Measurements from ENCODE around the gene MAPK10. TPM values are rescaled to one million over a fixed set of nuclear protein-coding genes. Genes with fewer than 3 reads are reported as not detected.

Gene MAPK10
- total RNA-seq, 2 experiments from 2014 or later = 32.0 TPM; not detected in 1

GRCh38 chr4:86346320-86346719 is 13.5 kb downstream of the MAPK10 start:
- CTCF ChIA-PET (ENCODE audit: unreplicated experiment) = no interaction called here
- DNase-seq (ENCODE audit: low spot score) = no peak

GRCh38 chr4:86344127-86344526 is 15.7 kb downstream of the MAPK10 start:
- no peaks in the 10 kb centered on the region for H3K9me2 ChIP-seq (ENCODE audit: insufficient read depth, low read length)
- H3K9me3 ChIP-seq (ENCODE audit: low read length) = no peaks in the 10 kb centered on the region
- H3K4me2 ChIP-seq (ENCODE audit: low read length) = no peak overlapping the region
- H3K27ac ChIP-seq (ENCODE audit: low read depth, low read length, poor library complexity, severe bottlenecking) = no peak overlapping the region
- ChIA-PET POLR2A (no interaction called here), CTCF (ENCODE audit: unreplicated experiment) (no interaction called here)
- H3K36me3 ChIP-seq (ENCODE audit: insufficient read depth, low read length) = no peaks in the 10 kb centered on the region
- H2AFZ ChIP-seq (ENCODE audit: low read length) = no peak overlapping the region
- intact Hi-C loops (cut with micrococcal nuclease; ENCODE audit: unreplicated experiment) = no loop called here
- no peaks in the 10 kb centered on the region for H3K4me1 ChIP-seq (ENCODE audit: insufficient read depth, low read length, poor library complexity, severe bottlenecking)
- H3K4me3 ChIP-seq (ENCODE audit: low read depth, low read length, poor library complexity, severe bottlenecking) = no peak overlapping the region
- H4K20me1 ChIP-seq (ENCODE audit: insufficient read depth, low read length) = no peaks in the 10 kb centered on the region
- TF ChIP-seq EZH2phosphoT487 (IDR thresholded peaks at IDR 0.05; ENCODE audit: borderline replicate concordance, low read depth, low read length) (no peak), CTCF (conservative IDR thresholded peaks at IDR 0.05; ENCODE audit: low read length) (no peak)
- no peaks in the 10 kb centered on the region for H3K79me2 ChIP-seq (ENCODE audit: insufficient read depth, low read depth, low read length)
- DNase-seq (ENCODE audit: low spot score) = no peak
- no TSS peak for BruUV-seq (replicated peaks)

More at GRCh38 chr4:86346320-86346719, 13.5 kb downstream of the MAPK10 start:
- Histone ChIP-seq H3K4me1 (ENCODE audit: insufficient read depth, low read length, poor library complexity, severe bottlenecking) (no peaks in the 10 kb centered on the region), H2AFZ (ENCODE audit: low read length) (no peak overlapping the region), H3K4me2 (ENCODE audit: low read length) (no peak overlapping the region), H3K27ac (ENCODE audit: low read depth, low read length, poor library complexity, severe bottlenecking) (no peak overlapping the region), H3K9me3 (ENCODE audit: low read length) (no peaks in the 10 kb centered on the region), H3K4me3 (ENCODE audit: low read depth, low read length, poor library complexity, severe bottlenecking) (no peak overlapping the region), H3K79me2 (ENCODE audit: insufficient read depth, low read depth, low read length) (no peaks in the 10 kb centered on the region), H3K9me2 (ENCODE audit: insufficient read depth, low read length) (no peaks in the 10 kb centered on the region), H3K36me3 (ENCODE audit: insufficient read depth, low read length) (no peaks in the 10 kb centered on the region), H4K20me1 (ENCODE audit: insufficient read depth, low read length) (no peaks in the 10 kb centered on the region)
- POLR2A ChIA-PET = interaction anchor here (1.4 to 1.9 kb wide), 2 partner anchors 10 to 21 kb away, joined by 3 to 5 read pairs; no protein-coding TSS in a partner anchor
- TF ChIP-seq EZH2phosphoT487 (IDR thresholded peaks at IDR 0.05; ENCODE audit: borderline replicate concordance, low read depth, low read length) (no peak), CTCF (conservative IDR thresholded peaks at IDR 0.05; ENCODE audit: low read length) (no peak)
- no TSS peak for BruUV-seq (replicated peaks)
- intact Hi-C loops (cut with micrococcal nuclease; ENCODE audit: unreplicated experiment) = no loop called here

GRCh38 chr4:86338989-86339388 is 20.9 kb downstream of the MAPK10 start:
- no peaks in the 10 kb centered on the region for H3K79me2 ChIP-seq (ENCODE audit: insufficient read depth, low read depth, low read length)
- H3K27ac ChIP-seq (ENCODE audit: low read depth, low read length, poor library complexity, severe bottlenecking) = no peak overlapping the region
- no peaks in the 10 kb centered on the region for H3K4me1 ChIP-seq (ENCODE audit: insufficient read depth, low read length, poor library complexity, severe bottlenecking)
- no peaks in the 10 kb centered on the region for H3K36me3 ChIP-seq (ENCODE audit: insufficient read depth, low read length)
- no peak overlapping the region for H3K4me2 ChIP-seq (ENCODE audit: low read length)
- no peak for DNase-seq (ENCODE audit: low spot score)
- no peaks in the 10 kb centered on the region for H4K20me1 ChIP-seq (ENCODE audit: insufficient read depth, low read length)
- no peaks in the 10 kb centered on the region for H3K9me2 ChIP-seq (ENCODE audit: insufficient read depth, low read length)
- intact Hi-C loops (cut with micrococcal nuclease; ENCODE audit: unreplicated experiment) = no loop called here
- CTCF ChIA-PET (ENCODE audit: unreplicated experiment) = no interaction called here
- no peak overlapping the region for H3K4me3 ChIP-seq (ENCODE audit: low read depth, low read length, poor library complexity, severe bottlenecking)
- BruUV-seq (replicated peaks) = no TSS peak
- no peak for TF ChIP-seq EZH2phosphoT487 (IDR thresholded peaks at IDR 0.05; ENCODE audit: borderline replicate concordance, low read depth, low read length)
- no peak for TF ChIP-seq CTCF (conservative IDR thresholded peaks at IDR 0.05; ENCODE audit: low read length)
- POLR2A ChIA-PET = no interaction called here
- H2AFZ ChIP-seq (ENCODE audit: low read length) = no peak overlapping the region
- no peaks in the 10 kb centered on the region for H3K9me3 ChIP-seq (ENCODE audit: low read length)
